GM21515 (cell line): ENCODE measurements around the gene CAB39.

Source experiments
- ATAC-seq: cut with Tn5 transposase; IDR thresholded peaks from one replicate; pipeline ENCODE4 v1.9.1; 2021; ENCODE audit not compliant: unreplicated experiment

Gene CAB39

GRCh38 chr2:230779607-230780006 lies 67.0 kb downstream of the CAB39 start:
- ATAC-seq, result no peak

- ATAC-seq, result no peak
These were observed 68.6 kb downstream of the CAB39 start for GRCh38 chr2:230781130-230781797.

- ATAC-seq, result no peak
These were observed 70.5 kb downstream of the CAB39 start for GRCh38 chr2:230783101-230783500.

- no peak for ATAC-seq
These were observed 72.2 kb downstream of the CAB39 start for GRCh38 chr2:230784795-230785194.

DNA sequence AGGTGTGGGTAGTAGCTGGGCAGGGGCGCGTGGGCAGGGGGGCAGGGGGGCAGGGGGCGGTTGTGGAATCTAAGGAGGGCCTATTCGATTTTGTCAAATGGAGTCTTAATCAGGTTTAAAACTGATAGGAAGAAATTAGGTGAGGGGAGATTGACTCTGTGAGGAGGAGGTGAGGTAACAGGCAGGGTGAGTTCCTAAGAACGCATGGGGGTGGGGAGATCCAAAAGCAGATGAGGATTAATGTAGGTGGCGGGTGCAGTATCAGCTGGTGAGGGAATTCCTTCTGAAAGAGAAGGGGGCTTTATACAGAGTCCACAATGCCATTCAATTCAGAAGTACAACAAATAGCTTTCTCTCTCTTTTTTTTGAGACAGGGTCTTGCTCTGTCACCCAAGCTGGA lies 72.7 kb downstream of the CAB39 start:
- ATAC-seq, result no peak

DNA sequence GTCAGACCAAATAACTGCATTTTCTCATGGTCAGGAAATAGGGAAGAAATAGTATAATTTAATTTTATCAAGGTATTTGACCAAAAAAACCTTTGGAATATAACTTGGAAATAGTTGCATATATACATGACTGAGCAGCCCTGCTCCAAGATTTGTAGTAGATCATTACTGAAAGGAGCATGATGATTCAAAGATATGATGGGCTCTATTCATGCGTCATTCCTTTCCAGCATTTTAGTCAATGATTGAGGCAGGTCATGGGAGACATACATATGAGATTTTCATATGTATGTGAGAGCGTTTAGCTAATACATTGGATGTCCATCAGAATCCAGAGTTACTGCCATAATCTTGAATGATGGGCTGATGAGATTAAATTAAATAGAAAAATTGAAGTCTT lies 74.5 kb downstream of the CAB39 start:
- no peak for ATAC-seq

- ATAC-seq, result no peak
These were observed 76.0 kb downstream of the CAB39 start for GRCh38 chr2:230788554-230789175.

GRCh38 chr2:230790981-230791380 lies 78.3 kb downstream of the CAB39 start:
- no peak for ATAC-seq

GRCh38 chr2:230793572-230794359 lies 81.1 kb downstream of the CAB39 start:
- ATAC-seq, result no peak

DNA sequence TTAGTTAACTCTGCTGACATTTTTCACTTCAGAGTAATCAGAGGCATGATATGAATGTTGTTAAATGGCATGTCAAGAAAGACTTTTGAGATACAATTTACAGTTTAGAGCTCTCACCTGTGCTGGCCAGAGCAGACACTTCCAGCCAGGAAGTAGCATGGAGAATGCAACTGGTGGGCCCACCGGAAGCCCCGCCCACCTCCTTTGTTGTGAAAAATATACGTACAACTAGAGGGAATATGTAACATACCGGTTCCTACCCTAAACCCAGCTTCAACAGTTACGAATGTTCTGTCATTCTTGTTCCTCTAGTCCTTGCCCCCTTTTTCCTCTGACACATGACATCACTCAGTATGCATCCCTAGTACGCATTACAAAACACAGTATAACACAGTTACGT lies 81.9 kb downstream of the CAB39 start:
- no peak for ATAC-seq

- no peak for ATAC-seq
These were observed 83.2 kb downstream of the CAB39 start for GRCh38 chr2:230795856-230796255.

- ATAC-seq, result no peak
These were observed 83.7 kb downstream of the CAB39 start for GRCh38 chr2:230796280-230796862.

DNA sequence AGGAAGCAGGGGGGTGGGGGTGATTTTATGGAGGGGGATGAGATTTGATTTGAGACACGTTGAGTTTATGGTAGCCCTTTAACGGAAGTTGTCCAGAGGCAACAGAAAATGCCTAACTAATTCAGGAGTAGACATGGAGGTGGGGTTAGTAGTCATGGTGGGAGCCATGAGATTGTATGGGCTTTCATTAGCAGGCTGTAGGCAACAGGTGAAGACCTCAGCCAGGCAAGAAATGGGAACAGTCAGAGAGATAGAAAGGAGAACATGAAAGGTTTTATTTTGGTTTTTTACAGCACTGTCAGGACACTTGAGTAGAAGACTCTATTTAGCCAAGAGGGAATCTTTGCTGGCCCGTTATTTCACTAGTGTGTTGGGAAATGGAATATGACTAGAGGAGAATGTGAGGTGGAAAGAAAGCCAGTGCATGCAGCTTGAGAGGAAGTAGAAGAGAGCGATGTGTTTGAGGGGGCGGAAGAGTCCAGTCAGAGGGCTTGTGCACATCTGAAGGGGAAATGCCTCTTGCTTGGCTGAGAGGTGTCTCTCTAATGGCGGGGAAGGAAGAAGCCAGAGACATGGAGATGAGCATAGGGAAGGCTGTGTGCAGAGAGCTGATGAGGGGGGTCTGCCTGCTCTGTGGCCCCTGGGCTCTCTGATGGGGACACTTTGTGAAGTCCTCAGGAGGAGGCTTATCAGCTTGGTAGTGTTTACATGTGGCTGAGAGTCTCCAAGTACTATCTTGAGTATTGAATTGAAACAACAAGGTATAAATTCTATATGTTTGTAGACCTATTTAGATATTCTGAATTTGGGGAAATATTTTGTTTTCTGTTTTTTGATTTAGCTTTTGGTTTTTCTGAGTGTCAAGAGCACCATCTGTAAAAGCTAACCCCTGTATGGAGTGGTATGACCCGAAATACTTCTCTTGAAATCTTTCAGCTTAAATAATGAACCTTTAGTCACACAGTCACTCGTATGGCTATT lies 85.2 kb downstream of the CAB39 start:
- no peak for ATAC-seq

DNA sequence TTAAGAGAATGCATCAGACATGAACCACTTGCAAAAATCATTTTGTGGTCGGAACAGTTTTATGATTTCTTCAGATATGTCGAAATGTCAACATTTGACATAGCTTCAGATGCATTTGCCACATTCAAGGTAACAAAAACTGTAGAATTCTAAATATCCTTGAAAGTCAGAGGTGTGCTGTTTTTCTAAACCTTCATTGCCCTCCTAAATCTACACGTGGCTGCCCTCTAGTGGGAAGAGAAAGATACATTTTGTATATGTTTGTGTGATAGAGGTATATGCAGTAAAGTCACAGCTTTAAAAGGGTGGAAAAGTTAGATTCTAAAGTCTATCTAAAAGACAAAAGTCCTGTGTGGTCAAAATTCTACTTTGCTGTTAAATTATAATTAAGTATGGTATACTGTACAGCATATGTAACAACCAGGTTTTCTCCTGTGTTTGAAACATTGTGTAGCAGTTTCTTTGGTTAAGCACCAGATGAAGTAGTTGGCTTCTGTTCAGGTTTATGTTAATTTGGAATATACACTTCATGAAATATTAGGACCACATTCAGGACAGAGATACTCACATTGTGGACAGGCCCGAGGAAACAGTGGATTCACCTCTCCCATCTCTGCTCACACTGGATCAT lies 86.2 kb downstream of the CAB39 start:
- no peak for ATAC-seq

DNA sequence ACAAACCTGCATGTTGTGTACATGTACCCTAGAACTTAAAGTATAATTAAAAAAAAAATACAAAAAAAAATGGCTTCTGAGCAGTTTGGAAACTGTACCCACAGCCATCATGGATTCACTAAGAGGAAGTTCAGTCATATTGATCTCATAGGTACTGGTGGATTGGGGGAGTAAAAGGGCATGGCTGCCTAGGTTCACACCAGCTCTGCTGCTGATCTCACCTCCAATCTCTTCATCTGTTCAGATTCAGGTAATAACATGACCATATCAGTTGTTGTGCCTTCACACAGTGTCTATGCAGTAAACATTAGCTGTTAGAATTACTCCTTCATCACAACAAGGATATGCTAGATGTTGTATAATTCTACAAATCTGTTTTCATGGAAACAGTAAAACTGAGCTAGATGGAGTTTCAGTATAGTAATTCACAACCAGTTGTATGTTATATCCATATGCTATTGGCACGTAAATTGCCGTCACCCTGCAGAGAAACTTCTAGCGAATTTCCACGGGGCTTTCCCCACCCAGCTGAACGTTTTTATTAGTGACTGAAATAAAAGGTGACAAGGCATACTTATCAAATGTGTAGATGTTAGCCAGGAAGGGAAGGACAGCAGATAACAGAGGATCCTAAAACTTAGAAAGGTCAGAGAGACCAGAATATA lies 92.8 kb downstream of the CAB39 start:
- ATAC-seq, result no peak

DNA sequence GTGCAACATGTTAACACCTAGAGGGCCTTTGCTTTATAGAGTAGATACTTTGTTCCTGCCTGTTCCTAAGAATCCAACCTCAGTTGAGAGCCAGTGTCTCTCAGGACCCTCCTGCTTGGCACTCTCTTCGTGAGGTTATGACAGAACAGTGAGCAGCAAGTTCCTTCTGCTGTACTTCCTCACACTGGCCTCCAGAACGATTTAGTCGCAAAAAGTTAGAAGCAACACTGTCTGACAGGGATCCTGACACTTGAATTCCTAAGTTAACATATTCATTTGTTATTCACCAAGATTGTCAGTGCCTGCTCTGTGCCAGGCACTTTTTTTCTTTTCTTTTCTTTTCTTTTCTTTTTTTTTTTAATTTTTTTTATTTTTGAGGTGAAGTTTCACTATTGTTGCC lies 95.1 kb downstream of the CAB39 start:
- ATAC-seq, result no peak

DNA sequence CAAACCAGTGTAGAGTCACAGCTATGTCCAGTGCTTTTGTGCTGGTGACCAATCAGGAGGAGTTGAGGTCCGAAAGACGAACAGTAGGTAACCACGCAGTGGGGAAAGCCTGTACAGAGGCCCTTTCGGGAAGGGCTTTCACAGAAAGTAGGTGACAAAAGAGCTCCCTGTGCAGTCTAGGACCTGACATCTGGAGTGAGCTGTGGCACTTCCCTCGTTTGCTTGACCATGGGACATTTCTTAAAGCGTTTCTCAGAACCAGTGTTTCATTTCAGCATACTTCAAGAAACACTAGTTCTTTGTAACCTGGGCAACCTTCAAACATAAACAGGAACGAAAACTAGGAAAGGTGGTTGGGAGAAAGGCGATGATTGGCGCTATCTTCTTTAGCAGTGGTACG lies 96.4 kb downstream of the CAB39 start:
- no peak for ATAC-seq

GRCh38 chr2:230809677-230810251 lies 97.1 kb downstream of the CAB39 start:
- no peak for ATAC-seq

GRCh38 chr2:230811508-230811907 lies 98.9 kb downstream of the CAB39 start:
- no peak for ATAC-seq
